HPDE6-E6E7 (cell line): ENCODE measurements around the gene TSPAN18.

Experiments used
- DNase-seq: peaks from one replicate; pipeline ENCODE4 v3.0.0; 2011; ENCODE audit warnings: missing footprints; ENCODE audit errors: extremely low spot score

Gene TSPAN18

GRCh38 chr11:44711113-44711786, 15.5 kb upstream of the TSPAN18 start:
- no peak for DNase-seq

DNA sequence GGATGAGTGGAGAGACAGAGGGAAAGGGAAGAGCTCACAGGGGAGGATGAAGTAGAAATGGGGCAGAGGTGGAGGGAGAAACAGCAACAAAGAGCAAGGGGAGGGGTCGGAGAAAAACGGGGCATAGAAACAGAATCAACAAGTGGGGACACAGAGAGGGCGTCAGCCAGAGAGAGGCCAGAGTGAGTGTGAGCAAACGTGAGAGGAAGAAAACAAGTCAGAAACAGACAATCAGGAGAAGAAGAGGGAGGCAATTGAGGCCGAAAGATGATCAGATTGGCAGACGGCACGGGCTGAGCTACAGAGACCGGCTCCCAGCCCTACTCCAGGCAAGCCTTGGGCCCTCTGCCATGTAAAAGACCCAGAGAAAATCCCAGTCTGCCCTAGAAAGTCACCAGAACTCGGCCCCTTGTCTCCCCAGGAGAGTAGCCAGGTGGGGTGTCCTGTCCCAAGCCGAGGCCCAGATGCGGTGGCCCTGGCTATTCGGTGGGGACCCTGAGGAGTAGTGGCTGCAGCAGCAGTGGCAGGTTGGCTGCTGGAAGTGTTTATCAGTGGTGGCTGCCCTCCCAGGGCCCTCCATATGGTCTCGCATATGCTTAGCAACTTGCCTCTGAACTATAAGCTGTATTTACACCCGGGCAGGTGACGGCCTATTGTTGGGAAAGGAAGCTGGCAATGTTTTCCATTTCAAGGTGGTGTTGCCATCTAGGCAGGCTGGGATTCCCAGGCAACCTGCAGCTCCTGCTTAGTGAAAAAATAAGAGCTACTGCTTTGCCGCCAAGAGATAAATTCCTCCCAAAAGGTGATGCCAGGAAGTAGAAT, 14.8 kb upstream of the TSPAN18 start:
- no peak for DNase-seq

GRCh38 chr11:44713022-44713421, 13.7 kb upstream of the TSPAN18 start:
- no peak for DNase-seq

DNA sequence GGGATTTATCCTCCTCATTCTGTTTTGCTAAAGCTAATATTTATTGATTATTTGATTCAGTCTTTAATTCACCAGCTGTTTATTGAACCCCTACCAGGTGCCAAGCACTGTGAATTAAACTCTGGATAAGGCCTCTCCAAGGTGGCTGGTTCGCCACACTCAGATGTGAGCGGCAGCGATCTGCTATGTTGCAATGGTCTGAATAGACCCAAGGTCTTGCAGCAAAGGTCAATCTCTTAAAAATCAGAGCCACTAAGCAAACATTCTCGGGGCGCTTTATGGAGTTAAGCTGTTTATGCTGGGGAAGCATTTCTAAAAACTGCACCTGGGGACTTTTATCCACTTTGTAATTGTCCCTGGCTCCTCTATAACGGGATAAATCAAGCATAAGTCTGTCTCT, 10.5 kb upstream of the TSPAN18 start:
- DNase-seq, result no peak

DNA sequence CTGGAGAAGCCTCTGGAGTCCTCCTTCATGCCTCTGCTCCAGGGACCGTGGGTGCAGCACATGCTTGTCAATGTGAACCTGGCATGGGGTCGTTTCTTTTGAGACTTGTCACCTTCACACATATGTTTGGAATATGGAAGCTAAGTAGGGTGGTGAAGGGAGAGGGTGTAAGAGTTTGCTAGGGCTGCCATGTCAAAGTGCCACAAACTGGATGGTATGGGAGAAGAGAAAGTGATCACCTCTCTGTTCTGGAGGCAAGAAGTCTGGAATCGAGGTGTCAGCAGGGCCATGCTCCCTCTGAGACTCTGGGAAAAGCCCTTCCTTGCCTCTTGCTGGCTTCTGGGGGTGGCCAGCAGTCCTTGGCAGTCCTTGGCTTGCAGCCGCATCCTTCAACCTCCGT, 8.7 kb upstream of the TSPAN18 start:
- DNase-seq, result no peak

DNA sequence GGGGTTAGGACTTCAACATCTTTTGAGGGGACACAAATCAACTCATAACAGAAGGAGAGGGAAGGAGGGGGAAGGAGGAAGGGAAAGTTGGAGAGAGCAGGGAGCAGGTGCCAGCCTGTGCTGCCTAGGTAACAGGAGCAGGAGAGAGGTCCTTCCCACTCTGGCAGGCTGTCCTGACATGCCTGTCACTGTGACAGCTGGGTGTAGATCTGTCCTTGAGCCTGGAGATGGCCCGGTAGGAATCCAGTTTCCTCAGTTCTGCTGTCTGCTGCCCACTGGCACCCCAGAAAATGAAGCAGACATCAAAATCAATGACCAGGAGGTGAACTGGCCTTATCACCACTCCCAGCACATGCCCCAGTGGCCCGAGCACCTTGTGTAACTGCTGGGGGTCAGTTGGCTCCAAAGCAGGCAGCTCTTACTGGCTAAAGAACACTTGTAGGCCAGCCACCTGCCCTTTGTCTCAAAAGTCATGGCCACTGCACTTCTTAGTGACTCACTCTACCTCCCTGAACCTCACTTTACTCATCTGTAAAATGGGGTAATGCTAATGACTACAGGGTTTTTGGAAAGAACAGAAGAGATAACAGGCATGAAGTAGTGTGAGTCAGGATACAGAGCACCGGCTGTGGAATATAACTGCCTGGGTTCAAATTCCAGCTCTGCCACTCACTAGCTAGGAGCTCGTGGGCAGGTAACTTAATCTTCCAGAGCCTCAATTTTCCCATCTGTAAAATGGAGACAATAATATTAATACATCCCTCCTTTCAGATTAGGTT, 8.0 kb upstream of the TSPAN18 start:
- no peak for DNase-seq

DNA sequence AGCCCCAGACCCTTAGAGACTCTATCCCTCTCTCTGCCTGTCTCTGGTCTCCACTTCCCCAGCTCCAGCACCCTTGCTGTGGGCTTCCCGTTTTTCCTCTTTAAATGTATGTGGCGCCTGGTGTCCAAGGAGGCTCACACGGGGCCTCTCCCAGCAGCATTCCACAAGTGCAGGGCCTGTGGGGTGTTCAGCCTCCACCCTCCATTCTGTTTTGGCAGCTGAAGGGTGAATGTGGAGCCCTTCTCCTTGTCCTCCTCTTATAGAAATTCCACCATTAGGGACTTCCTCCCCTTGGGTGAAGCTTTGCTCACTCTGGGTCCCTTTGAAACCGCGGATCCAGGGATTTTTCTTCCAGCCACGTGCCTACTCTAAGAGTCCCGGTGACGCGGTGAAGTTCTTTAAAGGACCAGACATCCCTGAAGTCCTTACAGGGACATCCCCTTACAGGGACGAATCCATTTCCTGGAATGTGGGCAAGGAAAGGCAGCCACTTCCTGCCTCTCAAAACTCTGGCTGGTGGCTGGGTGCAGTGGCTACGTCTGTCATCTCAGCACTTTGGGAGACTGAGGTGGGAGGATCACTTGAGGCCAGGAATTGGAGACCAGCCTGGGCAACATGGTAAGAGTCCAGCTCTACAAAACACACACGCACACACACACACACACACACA, 1.6 kb upstream of the TSPAN18 start:
- no peak for DNase-seq

- DNase-seq, result no peak
These were observed 942 bp upstream of the TSPAN18 start for GRCh38 chr11:44725757-44726282.

GRCh38 chr11:44727114-44727372, 281 bp downstream of the TSPAN18 start:
- no peak for DNase-seq

GRCh38 chr11:44727373-44728287, 868 bp downstream of the TSPAN18 start:
- peak; percentile 64 for DNase-seq

DNA sequence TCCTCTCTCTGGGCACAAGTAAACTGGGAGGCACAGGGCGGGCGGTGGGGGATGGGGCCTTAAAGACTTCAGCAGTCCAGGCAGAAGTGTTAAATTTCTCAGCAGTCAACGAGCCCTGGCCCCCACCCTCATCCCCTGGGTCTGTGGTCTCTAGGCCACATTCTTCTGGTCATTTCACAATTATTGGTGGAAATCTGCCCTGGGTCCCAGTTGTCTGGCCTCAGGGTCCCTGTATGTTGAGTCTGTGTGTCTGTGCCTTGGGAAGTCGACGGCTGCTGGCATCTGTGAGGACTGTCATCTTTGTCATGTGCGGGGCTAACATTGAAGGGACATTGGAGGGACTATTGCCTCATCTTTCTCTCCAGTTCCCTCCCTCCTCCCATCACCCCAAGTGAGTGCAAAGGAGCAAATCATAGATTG, 1.7 kb downstream of the TSPAN18 start:
- DNase-seq, result no peak

- DNase-seq, result no peak
These were observed 2.3 kb downstream of the TSPAN18 start for GRCh38 chr11:44729063-44729462.

DNA sequence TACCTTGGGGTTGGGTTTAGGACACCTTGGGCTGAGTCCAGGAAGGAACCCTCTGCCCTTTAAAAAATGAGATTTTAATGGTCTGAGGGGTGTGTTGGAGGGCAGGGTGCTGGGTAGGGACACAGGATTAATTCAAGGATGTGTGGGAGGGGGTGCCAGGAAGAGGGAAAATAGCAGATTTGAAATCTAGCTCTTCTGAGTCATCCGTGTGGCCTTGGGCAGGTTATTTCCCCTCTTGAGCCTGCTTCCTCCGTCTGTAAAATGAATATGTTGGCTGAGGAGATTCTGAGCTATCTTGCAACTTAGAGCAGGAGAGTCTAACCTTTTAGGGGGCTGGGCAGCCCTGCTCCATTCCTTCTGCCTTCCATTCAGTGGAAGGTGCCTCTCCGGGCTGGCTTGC, 3.0 kb downstream of the TSPAN18 start:
- DNase-seq, result no peak

DNA sequence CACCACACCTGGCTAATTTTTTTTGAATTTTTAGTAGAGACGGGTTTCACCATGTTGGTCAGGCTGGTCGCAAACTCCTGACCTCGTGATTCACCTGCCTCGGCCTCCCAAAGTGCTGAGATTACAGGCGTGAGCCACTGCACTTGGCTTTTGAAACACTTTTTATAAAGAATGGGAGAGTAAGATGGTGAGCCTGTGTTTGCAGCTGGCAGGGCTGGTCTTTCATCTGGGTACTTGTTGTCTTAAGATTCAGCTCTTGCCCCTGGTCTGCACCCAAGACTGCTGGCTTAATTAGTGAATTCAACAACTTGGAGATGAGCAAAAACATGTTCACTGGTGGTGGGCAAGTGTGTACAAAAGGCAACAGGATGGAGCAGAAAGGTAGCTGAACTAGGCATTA, 4.0 kb downstream of the TSPAN18 start:
- no peak for DNase-seq

DNA sequence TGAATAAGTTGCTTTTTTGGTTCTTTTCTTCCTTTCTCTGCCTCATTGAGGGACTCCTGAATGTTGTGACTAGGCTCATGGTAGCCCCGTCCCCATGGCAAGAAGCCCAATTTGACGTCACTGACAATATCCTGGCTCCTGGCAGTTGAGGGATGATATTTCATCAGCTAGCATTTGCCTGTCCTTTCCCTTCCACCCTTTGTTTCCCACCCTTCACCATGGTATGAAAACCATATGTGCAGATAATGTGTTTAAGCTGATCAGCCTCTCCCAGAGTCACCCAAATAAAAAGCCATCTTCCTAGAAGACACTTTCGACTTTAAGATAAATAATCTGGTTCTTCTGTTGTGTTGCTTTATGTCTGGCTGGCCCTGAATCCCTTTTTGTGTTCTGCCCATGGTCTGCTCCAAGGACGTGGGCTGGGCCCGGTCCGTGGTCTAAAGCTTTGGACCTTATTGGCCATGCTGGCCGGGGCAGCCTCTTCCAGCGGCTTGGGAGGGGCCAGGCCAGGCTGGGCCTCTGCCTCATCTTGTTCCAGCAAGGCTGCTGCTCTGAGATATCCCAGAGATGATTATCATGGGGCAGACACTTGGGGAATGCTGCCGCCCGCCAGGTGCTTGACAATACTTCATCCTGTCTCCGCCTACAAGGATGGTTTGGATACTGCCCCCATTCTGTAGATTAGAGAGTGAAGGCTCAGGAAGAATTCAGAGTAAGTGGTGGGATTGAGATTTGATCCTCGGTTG, 5.1 kb downstream of the TSPAN18 start:
- no peak for DNase-seq

- DNase-seq, result no peak
These were observed 5.8 kb downstream of the TSPAN18 start for GRCh38 chr11:44732564-44732963.

- DNase-seq, result no peak
These were observed 7.1 kb downstream of the TSPAN18 start for GRCh38 chr11:44733877-44734276.

- DNase-seq, result no peak
These were observed 8.2 kb downstream of the TSPAN18 start for GRCh38 chr11:44734843-44735381.

- no peak for DNase-seq
These were observed 10.0 kb downstream of the TSPAN18 start for GRCh38 chr11:44736791-44737190.
